GM12878 (cell line): ENCODE results near the gene ZBTB7B. TPM values are rescaled to one million over a fixed set of nuclear protein-coding genes. Genes with fewer than 3 reads are reported as not detected.

ENCODE experiments used
- ATAC-seq: fragments of 200-7000 bp; cut with Tn5 transposase; 3 replicates; pipeline ENCODE4 v1.9.1; 2020; ENCODE audit warnings: mild to moderate bottlenecking, moderate library complexity
- BruUV-seq: library from RNA; stranded (reverse); fragments of 400-500 nt; replicated peaks from 2 replicates; lab custom pipeline; 2021; lab: Mats Ljungman, UMichigan
- CTCF ChIA-PET: fragments of 300-600 bp; sonication (Branson Sonifier 250); formaldehyde crosslinking; extraction: SDS; loops from one replicate; lab custom pipeline; 2021; ENCODE audit warnings: inconsistent platforms; lab: Yijun Ruan, JAX
- POLR2A ChIA-PET: fragments of 350-600 bp; formaldehyde crosslinking; extraction: SDS; loops from one replicate; lab custom pipeline; 2021; ENCODE audit warnings: inconsistent platforms; lab: Charles Lee
- RAD21 ChIA-PET: fragments of 300-600 bp; sonication (Branson Sonifier 250); formaldehyde crosslinking; loops from one replicate; lab custom pipeline; 2023; ENCODE audit warnings: antibody characterized with exemption; ENCODE audit not compliant: unreplicated experiment; lab: Charles Lee
- SMC1A ChIA-PET: fragments of 300-600 bp; sonication (Branson Sonifier 250); formaldehyde crosslinking; loops from one replicate; lab custom pipeline; 2023; ENCODE audit not compliant: unreplicated experiment, uncharacterized antibody; lab: Charles Lee
- DNase-seq: peaks from one replicate; pipeline ENCODE4 v3.0.0-alpha.2; 2011; ENCODE audit warnings: low read depth, low spot score
- FAIRE-seq: peaks from 3 replicates; lab custom pipeline; 2011; peaks lifted over from hg19 to GRCh38; lab: Jason Lieb, UNC
- H2AFZ ChIP-seq: 2 replicates; pipeline ENCODE4 v1.6.0; 2011; ENCODE audit warnings: low read depth, low read length, control low read depth; ENCODE audit not compliant: control insufficient read depth
- H3K27ac ChIP-seq: 2 replicates; pipeline ENCODE4 v1.5.1; 2011; ENCODE audit warnings: control low read depth; ENCODE audit not compliant: control insufficient read depth, insufficient read depth
- H3K27me3 ChIP-seq, 2 experiments: replicated peaks in 1 of 2; 2 replicates each; pipeline versions ENCODE4 v1.6.0 to v1.6.1; 2011; ENCODE audit warnings: low read length in 1 of 2; ENCODE audit not compliant: control insufficient read depth in 2 of 2, insufficient read depth in 2 of 2
- H3K36me3 ChIP-seq, 2 experiments: 2 replicates each; pipeline ENCODE4 v1.5.1; 2011; ENCODE audit warnings: low read length in 1 of 2; ENCODE audit not compliant: control insufficient read depth in 2 of 2, insufficient read depth in 2 of 2
- H3K4me1 ChIP-seq: 2 replicates; pipeline ENCODE4 v1.6.1; 2011; ENCODE audit warnings: mild to moderate bottlenecking, low read length, moderate library complexity, mixed read lengths; ENCODE audit not compliant: control insufficient read depth, insufficient read depth
- H3K4me2 ChIP-seq: 2 replicates; pipeline ENCODE4 v1.6.0; 2011; ENCODE audit warnings: control low read depth; ENCODE audit not compliant: control insufficient read depth, insufficient read depth
- H3K4me3 ChIP-seq: fragments of 200-600 bp; sonication (generic); 2 replicates; pipeline ENCODE4 v1.5.1; 2016
- H3K79me2 ChIP-seq: 2 replicates; pipeline ENCODE4 v1.6.0; 2011; ENCODE audit warnings: low read length; ENCODE audit not compliant: control insufficient read depth, insufficient read depth
- H3K9ac ChIP-seq: 2 replicates; pipeline ENCODE4 v1.8.0; 2011; ENCODE audit warnings: low read length, control low read depth, mixed read lengths; ENCODE audit not compliant: control insufficient read depth, insufficient read depth
- H3K9me3 ChIP-seq: replicated peaks from 3 replicates; pipeline ENCODE4 v1.5.1; 2011; ENCODE audit warnings: mild to moderate bottlenecking, low read length; ENCODE audit not compliant: control insufficient read depth, insufficient read depth
- H4K20me1 ChIP-seq: 2 replicates; pipeline ENCODE4 v1.6.0; 2011; ENCODE audit not compliant: control insufficient read depth, insufficient read depth
- FOS ChIP-seq: IDR thresholded peaks from 3 replicates; pipeline ENCODE4 v1.6.1; 2011; ENCODE audit warnings: borderline replicate concordance; ENCODE audit not compliant: insufficient read length; ENCODE audit errors: extremely low read depth
- RAD51 ChIP-seq: fragments of 450-650 bp; IDR thresholded peaks from 2 replicates; pipeline ENCODE4 v1.6.1; 2016; ENCODE audit warnings: moderate library complexity, mild to moderate bottlenecking, inconsistent platforms
- TCF12 ChIP-seq: IDR thresholded peaks from 2 replicates; pipeline ENCODE4 v1.6.1; 2011; ENCODE audit warnings: low read depth, mild to moderate bottlenecking, low read length
- ZBTB40 ChIP-seq: fragments of 450-650 bp; IDR thresholded peaks from 2 replicates; pipeline ENCODE4 v1.6.1; 2016; ENCODE audit warnings: mild to moderate bottlenecking, moderate library complexity, borderline replicate concordance
- WGBS: methylation state at CpG from one replicate; pipeline ENCODE4 v1.1.6; 2016; ENCODE audit warnings: low lambda C conversion rate; ENCODE audit not compliant: insufficient replicate concordance, insufficient coverage; ENCODE audit errors: missing lambda C conversion rate; 5-methylcytosine and 5-hydroxymethylcytosine counted together
- in situ Hi-C: fragments of 300-500 bp; cut with MboI; formaldehyde crosslinking; loops from 9 replicates; pipeline ENCODE4 v1.14.3; 2018; ENCODE audit warnings: mixed read lengths
- intact Hi-C: fragments of 100-400 bp; cut with micrococcal nuclease; formaldehyde crosslinking; loops from one replicate; pipeline ENCODE4 v1.14.2; 2022; ENCODE audit not compliant: unreplicated experiment
- polyA plus RNA-seq, 11 experiments: library from polyadenylated mRNA; depleted of rRNA in 4 of 11; unstranded in 6 of 11; stranded (reverse) in 5 of 11; fragments of >200 nt; fragmentation: Nextera tagmentation in 4 of 11; fragmentation: Illumina TruSeq in 1 of 11; extraction: Ambion mirVana in 4 of 11; extraction: Trizol in 1 of 11; gene quantifications; 1 replicate in 1 of 11; 2 replicates in 10 of 11; pipeline versions ENCODE4 v1.2.1 to v1.2.3, GENCODE V29; 2011 to 2016; ENCODE audit warnings: inconsistent platforms in 2 of 11, missing spikeins in 2 of 11, low read depth in 1 of 11
- total RNA-seq, 4 experiments: library from RNA; depleted of rRNA in 3 of 4; stranded (reverse); fragments of >200 nt in 3 of 4; fragmentation: Illumina TruSeq in 1 of 4; extraction: Trizol in 1 of 4; gene quantifications; 2 replicates each; pipeline versions ENCODE4 v1.2.1 to v1.2.3, GENCODE V29; 2013 to 2021

ZBTB7B gene
- total and polyA plus RNA-seq, 10 of the 15 experiments (the other 5 are each of a cell fraction or from before 2014, with no cell fraction given) = 0.11 to 44.9 (median 11.3) TPM

GRCh38 chr1:154958036-154958435, 44.6 kb upstream of the ZBTB7B start:
- DNase-seq (no peak), FAIRE-seq (no peak), ATAC-seq (no peak)
- Histone ChIP-seq H3K9me3 (no peaks in the 10 kb centered on the region), H3K4me1 (peaks cover 23% of the 10 kb centered on the region), H3K4me3 (no peak overlapping the region), H2AFZ (no peak overlapping the region), H4K20me1 (no peaks in the 10 kb centered on the region), H3K27me3 (no peaks in the 10 kb centered on the region), H3K9ac (no peak overlapping the region), H3K4me2 (no peak overlapping the region), H3K36me3 (peaks cover 3 to 5% of the 10 kb centered on the region in 2 experiments; a peak in 2 of 4 replicates), H3K27ac (no peak overlapping the region), H3K79me2 (peaks cover 34% of the 10 kb centered on the region)
- RAD21 ChIA-PET = no interaction called here
- BruUV-seq = no TSS peak
- POLR2A ChIA-PET = interaction anchor here (12.3 kb wide), 1 partner anchor 15 kb away, joined by 140 read pairs; the partner anchor contains the start of genes CKS1B and SHC1
- in situ Hi-C loops (no loop called here), intact Hi-C loops (no loop called here)
- TF ChIP-seq FOS = no peak
- no peak for TF ChIP-seq ZBTB40
- TF ChIP-seq TCF12 = no peak
- TF ChIP-seq RAD51 = no peak
- 69% methylated on average over 2 of the region's 2 CpGs for WGBS
- CTCF ChIA-PET = no interaction called here
- SMC1A ChIA-PET = interaction anchor here (1.5 kb wide), 1 partner anchor 13 kb away, joined by 5 read pairs; no protein-coding TSS in a partner anchor
